ENCODE measurements around the gene RPS6KA1. TPM values are rescaled to one million over a fixed set of nuclear protein-coding genes. Genes with fewer than 3 reads are reported as not detected.
"Not testable (repeated sequence)": the region's sequence is repeated elsewhere in the genome, so short reads cannot be mapped to it uniquely, and the experiment has no call there.

Gene RPS6KA1
- total RNA-seq, 2 donors from 2014 or later, result 41.3 TPM

DNA sequence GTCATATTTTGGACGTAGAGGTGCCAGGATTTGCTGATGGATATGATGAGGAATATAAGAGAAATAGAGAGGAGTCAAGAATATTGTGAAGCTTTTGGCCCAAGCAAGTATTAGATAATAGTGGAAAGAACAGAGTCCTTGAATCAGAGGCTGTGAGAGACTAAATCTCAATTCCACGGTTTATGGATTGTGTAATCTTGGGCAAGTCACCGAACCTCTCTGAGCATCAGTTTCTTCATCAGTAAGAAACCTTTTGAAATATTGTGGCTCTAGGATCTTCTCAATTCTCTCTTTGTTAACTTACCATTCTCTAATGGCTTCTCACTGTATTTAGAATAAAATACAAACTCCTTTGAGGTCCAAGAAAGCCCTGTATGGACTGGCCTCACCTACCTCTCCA is 77.6 kb downstream of the RPS6KA1 start:
- 88 to 96% methylated on average over 2 to 3 of the region's 3 CpGs for WGBS, 2 experiments (ENCODE audit: insufficient coverage in 1 of 2, insufficient read length in 1 of 2)
- H3K9me3 ChIP-seq (ENCODE audit: control insufficient read depth, low read length), result no peaks in the 10 kb centered on the region
- no peak overlapping the region for H3K9ac ChIP-seq (ENCODE audit: extremely low read depth, low read length, poor library complexity, severe bottlenecking)
- H3K27me3 ChIP-seq (ENCODE audit: control insufficient read depth, insufficient read depth, low read length, poor library complexity, severe bottlenecking), result peaks cover 6% of the 10 kb centered on the region
- peaks cover 43% of the 10 kb centered on the region for H3K4me1 Mint-ChIP-seq
- H3K36me3 Mint-ChIP-seq (ENCODE audit: low read depth), result no peaks in the 10 kb centered on the region
- H3K36me3 ChIP-seq (ENCODE audit: control insufficient read depth, insufficient read depth, low read length), result no peaks in the 10 kb centered on the region
- peaks cover 22% of the 10 kb centered on the region for H3K4me1 ChIP-seq (ENCODE audit: control insufficient read depth, insufficient read depth, low read length)
- H3K4me3 ChIP-seq (ENCODE audit: low read length), result no peak overlapping the region
- no peak overlapping the region for H3K27ac Mint-ChIP-seq
- DNase-seq, result no peak
- TF ChIP-seq, protein P1, sequence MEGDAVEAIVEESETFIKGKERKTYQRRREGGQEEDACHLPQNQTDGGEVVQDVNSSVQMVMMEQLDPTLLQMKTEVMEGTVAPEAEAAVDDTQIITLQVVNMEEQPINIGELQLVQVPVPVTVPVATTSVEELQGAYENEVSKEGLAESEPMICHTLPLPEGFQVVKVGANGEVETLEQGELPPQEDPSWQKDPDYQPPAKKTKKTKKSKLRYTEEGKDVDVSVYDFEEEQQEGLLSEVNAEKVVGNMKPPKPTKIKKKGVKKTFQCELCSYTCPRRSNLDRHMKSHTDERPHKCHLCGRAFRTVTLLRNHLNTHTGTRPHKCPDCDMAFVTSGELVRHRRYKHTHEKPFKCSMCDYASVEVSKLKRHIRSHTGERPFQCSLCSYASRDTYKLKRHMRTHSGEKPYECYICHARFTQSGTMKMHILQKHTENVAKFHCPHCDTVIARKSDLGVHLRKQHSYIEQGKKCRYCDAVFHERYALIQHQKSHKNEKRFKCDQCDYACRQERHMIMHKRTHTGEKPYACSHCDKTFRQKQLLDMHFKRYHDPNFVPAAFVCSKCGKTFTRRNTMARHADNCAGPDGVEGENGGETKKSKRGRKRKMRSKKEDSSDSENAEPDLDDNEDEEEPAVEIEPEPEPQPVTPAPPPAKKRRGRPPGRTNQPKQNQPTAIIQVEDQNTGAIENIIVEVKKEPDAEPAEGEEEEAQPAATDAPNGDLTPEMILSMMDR (conservative IDR thresholded peaks at IDR 0.05), result no peak
- no peak overlapping the region for H3K27ac ChIP-seq (ENCODE audit: low read depth, low read length)
- H3K9me3 Mint-ChIP-seq, result no peaks in the 10 kb centered on the region
- H3K4me3 Mint-ChIP-seq, result no peak overlapping the region
- peaks cover 16% of the 10 kb centered on the region for H3K27me3 Mint-ChIP-seq (ENCODE audit: insufficient read depth)

DNA sequence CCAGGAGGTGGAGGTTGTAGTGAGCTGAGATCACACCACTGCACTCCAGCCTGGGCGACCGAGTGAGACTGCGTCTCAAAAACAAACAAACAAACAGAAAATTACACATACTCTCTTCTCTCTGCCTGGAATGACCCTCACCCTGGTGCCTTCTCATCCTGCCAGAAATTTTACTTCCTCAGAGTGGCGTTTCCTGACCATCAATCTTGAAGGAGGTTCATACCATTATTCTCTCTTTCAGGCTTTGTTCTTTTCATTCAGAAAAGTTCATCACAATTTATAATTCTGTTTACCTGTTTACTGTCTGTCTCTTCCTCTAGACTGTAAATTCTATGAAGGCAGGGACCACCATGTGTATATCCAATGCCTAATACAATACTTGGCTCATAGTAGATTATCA is 79.3 kb downstream of the RPS6KA1 start:
- H3K4me3 Mint-ChIP-seq, result no peak overlapping the region
- Histone ChIP-seq H3K27ac (ENCODE audit: low read depth, low read length) (no peak overlapping the region), H3K4me1 (ENCODE audit: control insufficient read depth, insufficient read depth, low read length) (peaks cover 16% of the 10 kb centered on the region), H3K36me3 (ENCODE audit: control insufficient read depth, insufficient read depth, low read length) (no peaks in the 10 kb centered on the region), H3K9me3 (ENCODE audit: control insufficient read depth, low read length) (no peaks in the 10 kb centered on the region), H3K4me3 (ENCODE audit: low read length) (no peak overlapping the region), H3K27me3 (ENCODE audit: control insufficient read depth, insufficient read depth, low read length, poor library complexity, severe bottlenecking) (peaks cover 9% of the 10 kb centered on the region), H3K9ac (ENCODE audit: extremely low read depth, low read length, poor library complexity, severe bottlenecking) (no peak overlapping the region)
- no peaks in the 10 kb centered on the region for H3K36me3 Mint-ChIP-seq (ENCODE audit: low read depth)
- H3K27me3 Mint-ChIP-seq (ENCODE audit: insufficient read depth), result peaks cover 25% of the 10 kb centered on the region
- no peak overlapping the region for H3K27ac Mint-ChIP-seq
- no peak for DNase-seq
- H3K4me1 Mint-ChIP-seq, result peaks cover 32% of the 10 kb centered on the region
- WGBS, 2 experiments (ENCODE audit: insufficient coverage in 1 of 2, insufficient read length in 1 of 2), result 97% methylated on average over 4 of the region's 4 CpGs
- TF ChIP-seq, protein P1 (conservative IDR thresholded peaks at IDR 0.05), result no peak
- no peaks in the 10 kb centered on the region for H3K9me3 Mint-ChIP-seq

- Histone ChIP-seq H3K9me3 (ENCODE audit: control insufficient read depth, low read length) (no peaks in the 10 kb centered on the region), H3K36me3 (ENCODE audit: control insufficient read depth, insufficient read depth, low read length) (no peaks in the 10 kb centered on the region), H3K27ac (ENCODE audit: low read depth, low read length) (no peak overlapping the region), H3K4me1 (ENCODE audit: control insufficient read depth, insufficient read depth, low read length) (peaks cover 13% of the 10 kb centered on the region), H3K27me3 (ENCODE audit: control insufficient read depth, insufficient read depth, low read length, poor library complexity, severe bottlenecking) (peaks cover 9% of the 10 kb centered on the region), H3K4me3 (ENCODE audit: low read length) (no peak overlapping the region), H3K9ac (ENCODE audit: extremely low read depth, low read length, poor library complexity, severe bottlenecking) (no peak overlapping the region)
- H3K27me3 Mint-ChIP-seq (ENCODE audit: insufficient read depth), result peaks cover 24% of the 10 kb centered on the region
- H3K4me3 Mint-ChIP-seq, result no peak overlapping the region
- H3K36me3 Mint-ChIP-seq (ENCODE audit: low read depth), result no peaks in the 10 kb centered on the region
- WGBS, 2 experiments (ENCODE audit: insufficient coverage in 1 of 2, insufficient read length in 1 of 2), result 0 to 20% methylated on average over 1 of the region's 2 CpGs
- peaks cover 31% of the 10 kb centered on the region for H3K4me1 Mint-ChIP-seq
- no peak overlapping the region for H3K27ac Mint-ChIP-seq
- DNase-seq, result no peak
- TF ChIP-seq, protein P1 (conservative IDR thresholded peaks at IDR 0.05), result no peak
- no peaks in the 10 kb centered on the region for H3K9me3 Mint-ChIP-seq
Measured at GRCh38 chr1:26610781-26611180, 81.2 kb downstream of the RPS6KA1 start.

DNA sequence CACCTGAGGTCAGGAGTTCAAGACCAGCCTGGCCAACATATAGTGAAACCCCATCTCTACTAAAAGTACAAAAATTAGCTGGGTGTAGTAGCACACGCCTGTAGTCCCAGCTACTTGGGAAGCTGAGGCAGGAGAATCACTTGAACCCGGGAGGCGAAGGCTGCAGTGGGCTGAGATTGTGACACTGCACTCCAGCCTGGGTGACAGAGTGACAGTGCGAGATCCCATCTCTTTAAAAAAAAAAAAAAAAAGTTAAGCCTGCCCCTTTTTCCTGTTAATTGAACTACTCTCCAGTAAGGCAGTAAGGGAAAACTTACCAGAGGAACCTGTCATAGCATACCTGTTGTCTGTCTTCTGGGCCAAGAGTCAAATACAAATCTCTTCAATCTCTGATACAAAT is 83.1 kb downstream of the RPS6KA1 start:
- 91 to 96% methylated on average over 3 to 4 of the region's 4 CpGs for WGBS, 2 experiments (ENCODE audit: insufficient coverage in 1 of 2, insufficient read length in 1 of 2)
- peaks cover 36% of the 10 kb centered on the region for H3K4me1 Mint-ChIP-seq

More for the DNA sequence above, 83.1 kb downstream of the RPS6KA1 start:
- not testable (repeated sequence) for DNase-seq; H3K9me3 Mint-ChIP-seq; H3K36me3 ChIP-seq (ENCODE audit: control insufficient read depth, insufficient read depth, low read length); H3K27ac Mint-ChIP-seq; H3K27ac ChIP-seq (ENCODE audit: low read depth, low read length); H3K27me3 ChIP-seq (ENCODE audit: control insufficient read depth, insufficient read depth, low read length, poor library complexity, severe bottlenecking); H3K4me3 Mint-ChIP-seq; H3K9ac ChIP-seq (ENCODE audit: extremely low read depth, low read length, poor library complexity, severe bottlenecking); H3K4me3 ChIP-seq (ENCODE audit: low read length); H3K9me3 ChIP-seq (ENCODE audit: control insufficient read depth, low read length); H3K36me3 Mint-ChIP-seq (ENCODE audit: low read depth)
- peaks cover 16% of the 10 kb centered on the region for H3K27me3 Mint-ChIP-seq (ENCODE audit: insufficient read depth)
- peaks cover 13% of the 10 kb centered on the region for H3K4me1 ChIP-seq (ENCODE audit: control insufficient read depth, insufficient read depth, low read length)

Data from endodermal cell (in vitro differentiated cells).